NCI-H2081 (cell line): Measurements from ENCODE around the gene C1RL.

Source experiments
- DNase-seq, 2 experiments: peaks; one replicate each; lab custom pipeline; 2025; lab: John Stamatoyannopoulos, UW

The C1RL gene

DNA sequence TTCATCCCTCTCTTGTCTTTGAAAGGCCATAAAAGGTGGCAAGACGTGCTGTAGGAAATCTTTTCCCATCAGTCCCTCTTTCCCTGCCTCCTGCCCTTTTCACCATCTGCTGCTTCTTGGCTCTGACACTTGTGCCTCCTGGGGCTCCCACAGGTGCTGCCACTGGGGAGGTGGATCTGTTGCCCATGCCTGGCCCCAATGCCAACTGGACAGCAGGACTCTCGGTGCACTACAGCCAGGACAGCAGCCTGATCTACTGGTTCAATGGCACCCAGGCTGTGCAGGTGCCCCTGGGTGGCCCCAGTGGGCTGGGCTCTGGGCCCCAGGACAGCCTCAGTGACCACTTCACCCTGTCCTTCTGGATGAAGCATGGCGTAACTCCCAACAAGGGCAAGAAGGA is 27.7 kb upstream of the C1RL start:
- no peak for DNase-seq

DNA sequence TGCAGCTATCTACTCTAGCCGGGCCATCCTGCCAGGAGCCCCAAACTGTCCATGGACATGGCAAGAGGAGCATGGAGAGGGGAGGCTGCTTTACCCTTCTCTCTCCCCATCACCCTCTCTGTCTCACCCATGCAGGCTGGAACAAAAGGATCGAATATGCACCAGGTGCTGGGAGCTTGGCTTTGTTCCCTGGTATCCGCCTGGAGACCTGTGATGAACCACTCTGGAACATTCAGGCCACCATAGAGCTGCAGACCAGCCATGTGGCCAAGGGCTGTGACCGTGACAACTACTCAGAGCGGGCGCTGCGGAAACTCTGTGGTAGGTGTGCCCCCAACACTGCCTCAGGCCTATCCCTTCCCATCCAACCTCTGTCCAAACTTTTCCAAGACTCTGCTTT is 27.1 kb upstream of the C1RL start:
- no peak for DNase-seq

DNA sequence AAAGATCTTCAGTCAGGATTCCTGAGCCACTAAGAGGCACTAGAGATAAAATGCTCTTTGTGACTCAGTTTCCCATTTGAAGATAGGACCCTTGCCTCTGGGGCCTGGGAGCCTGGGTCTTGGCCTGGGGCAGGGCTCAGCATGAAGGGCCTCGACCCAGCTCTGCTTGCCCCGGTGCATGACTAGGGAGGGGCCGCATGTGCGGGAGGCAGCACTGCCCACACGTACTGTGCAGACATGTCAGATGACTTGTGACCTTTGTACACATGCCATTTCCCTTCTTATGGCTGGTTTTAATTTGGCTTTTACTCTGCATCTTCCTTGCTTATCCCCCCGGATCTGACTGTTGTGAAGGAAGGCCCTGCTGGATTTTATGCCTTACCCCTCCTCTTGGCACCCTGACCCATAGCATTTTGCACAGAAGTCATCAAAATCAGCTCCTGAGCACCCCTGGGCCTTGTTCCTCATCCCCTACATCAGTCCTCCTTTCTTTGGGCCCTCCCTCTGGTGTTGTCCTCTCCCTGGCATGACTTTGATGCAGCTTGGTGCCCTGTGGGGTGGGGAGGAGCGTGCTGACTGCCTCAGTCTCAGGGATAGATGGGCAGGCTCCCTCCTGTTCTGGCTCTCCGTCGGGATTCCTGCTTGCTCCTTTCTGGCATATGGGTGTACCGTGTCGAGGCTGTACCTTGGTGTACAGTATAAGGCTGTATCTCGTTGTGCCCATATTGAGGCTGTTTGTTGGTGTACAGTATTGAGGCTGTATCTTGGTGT is 25.6 kb upstream of the C1RL start:
- DNase-seq: no peak

- no peak for DNase-seq
These were observed 22.5 kb upstream of the C1RL start for GRCh38 chr12:7131502-7131866.

GRCh38 chr12:7130701-7131501 is 21.9 kb upstream of the C1RL start:
- DNase-seq: peak; percentile 11 to 60

GRCh38 chr12:7129872-7130691 is 21.1 kb upstream of the C1RL start, which contains the start of gene CLSTN3:
Gene CLSTN3, plus strand, starts transcription at chr12:7130371. Its CDS starts 278 bp downstream, at chr12:7130649.
- DNase-seq: peak; percentile 78 to 81

DNA sequence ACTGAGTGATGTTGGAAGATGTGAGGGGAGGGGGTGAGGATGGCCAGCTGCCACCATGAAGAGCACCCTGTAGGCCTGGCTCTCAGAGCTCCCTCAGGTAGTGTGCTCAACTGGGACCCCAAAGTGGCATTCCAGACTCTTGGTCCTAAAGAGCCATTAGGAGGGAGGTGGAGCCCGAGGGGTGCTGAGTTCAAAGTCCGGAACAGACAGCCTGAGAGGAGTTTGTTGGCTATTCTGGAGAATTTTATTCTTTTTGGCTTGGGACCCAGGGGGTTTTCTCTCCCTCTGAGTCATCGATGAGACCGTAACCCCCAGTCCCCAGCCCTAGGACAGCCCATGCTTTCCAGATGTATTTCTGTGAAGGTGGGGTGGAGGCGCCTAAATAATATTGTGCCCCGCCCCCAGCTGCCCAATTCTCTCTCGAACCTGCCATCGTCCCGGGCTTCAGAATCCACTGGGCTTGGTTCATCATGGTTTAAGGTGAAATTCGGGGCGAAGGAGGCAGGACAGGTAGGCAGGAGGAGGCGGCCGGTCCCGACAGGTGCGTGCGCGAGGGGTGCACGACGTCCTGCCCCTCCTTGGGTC is 20.4 kb upstream of the C1RL start:
- no peak for DNase-seq

GRCh38 chr12:7128681-7129286 is 19.8 kb upstream of the C1RL start, which contains the start of gene RBP5:
Gene RBP5, minus strand, starts transcription at chr12:7128889. Its CDS starts 114 bp downstream, at chr12:7128775.
- no peak for DNase-seq

DNA sequence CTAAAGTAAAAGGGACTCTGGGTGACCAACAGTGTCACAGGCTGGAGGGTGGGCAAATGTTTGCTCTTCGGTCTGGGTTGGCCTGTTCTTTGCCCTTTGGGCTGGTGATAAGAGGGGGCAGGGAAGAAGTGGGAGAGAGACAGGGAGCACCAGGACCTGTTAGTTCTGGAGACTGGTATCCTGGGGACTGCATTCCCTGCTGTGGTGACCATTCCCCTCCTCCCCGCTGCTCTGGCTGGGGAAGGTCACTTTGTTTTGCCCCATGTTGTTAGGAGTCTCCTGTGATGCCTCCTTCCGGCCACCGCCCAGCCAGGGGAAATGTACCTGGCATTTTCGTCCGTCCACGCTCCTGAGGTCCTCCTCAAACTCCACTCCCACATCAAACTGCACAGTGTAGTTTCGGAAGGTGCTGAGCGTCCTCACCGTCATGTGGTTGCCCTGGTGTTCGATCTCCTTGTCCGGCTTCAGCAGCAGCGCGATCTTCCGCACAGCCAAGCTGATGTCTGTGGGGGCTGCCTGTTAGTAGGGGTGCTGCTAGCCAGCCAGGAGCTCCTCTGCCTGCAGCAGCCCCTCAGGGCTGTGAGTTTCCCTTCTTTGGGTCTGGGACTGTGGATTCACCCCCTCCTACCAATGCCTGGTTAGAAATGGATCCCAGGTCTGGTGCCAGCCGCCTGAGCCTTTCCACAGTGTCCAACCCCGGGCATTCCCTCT is 19.1 kb upstream of the C1RL start:
- no peak for DNase-seq

GRCh38 chr12:7125632-7126227 is 16.7 kb upstream of the C1RL start:
- no peak for DNase-seq

DNA sequence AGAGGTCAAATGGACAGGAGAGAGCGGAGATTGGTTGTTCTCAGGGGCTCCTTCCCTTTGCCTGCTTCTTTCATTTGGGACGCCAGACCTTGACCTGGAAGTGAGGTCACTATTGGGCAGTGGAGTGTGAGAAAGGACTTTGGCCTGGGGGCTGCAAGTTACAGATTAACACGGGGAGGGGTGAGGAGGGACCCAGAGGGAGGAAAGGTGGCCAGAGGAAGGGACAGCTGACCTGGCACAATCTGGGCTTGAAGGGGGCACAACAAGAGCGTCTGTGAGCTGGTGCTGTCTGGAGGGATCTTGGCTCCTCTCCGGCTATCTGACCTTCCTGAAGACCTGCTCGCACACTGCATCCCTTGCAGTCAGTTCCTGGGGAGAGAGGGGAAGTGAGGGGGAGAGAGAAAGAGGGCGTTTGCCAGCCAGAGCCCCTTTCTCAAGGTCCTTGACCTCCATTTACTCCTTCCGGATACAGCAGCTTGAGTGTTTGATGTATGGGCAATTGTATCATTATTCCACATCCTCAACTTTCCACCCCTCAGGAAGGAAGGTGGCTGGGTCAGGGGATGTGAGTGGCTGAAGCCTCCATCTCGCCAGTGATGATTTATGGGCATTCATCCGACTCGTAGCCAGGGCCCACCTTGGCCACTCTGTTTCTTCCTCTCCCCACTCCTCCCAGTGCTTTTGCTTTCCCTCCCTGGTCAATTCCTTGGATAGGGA is 14.9 kb upstream of the C1RL start:
- no peak for DNase-seq

GRCh38 chr12:7122811-7123769 is 14.1 kb upstream of the C1RL start:
- DNase-seq: no peak

GRCh38 chr12:7121324-7121723 is 12.3 kb upstream of the C1RL start:
- DNase-seq: no peak

DNA sequence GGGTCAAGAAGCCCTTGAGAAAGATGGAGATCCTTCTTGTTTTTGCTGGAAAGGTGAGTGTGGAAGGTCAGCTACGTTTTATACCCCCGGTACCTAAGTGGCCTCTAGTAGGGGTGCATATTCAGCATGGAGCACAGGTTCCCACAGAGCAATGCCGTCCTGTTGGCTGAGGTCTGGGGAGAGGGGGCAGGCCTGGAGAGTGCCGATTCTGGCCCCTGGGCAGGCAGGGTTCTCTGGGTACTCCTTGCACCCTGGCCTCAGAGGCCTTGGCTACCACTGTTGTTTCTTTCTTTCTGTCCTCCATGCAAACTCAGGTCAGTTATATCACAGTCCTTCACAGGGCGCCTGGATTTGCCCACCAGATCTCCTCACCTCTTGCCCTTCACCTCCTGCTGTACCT is 11.2 kb upstream of the C1RL start:
- no peak for DNase-seq

- no peak for DNase-seq
These were observed 9.9 kb upstream of the C1RL start for GRCh38 chr12:7118881-7119280.

GRCh38 chr12:7117670-7118069 is 8.7 kb upstream of the C1RL start:
- no peak for DNase-seq

- DNase-seq: no peak
These were observed 7.9 kb upstream of the C1RL start for GRCh38 chr12:7116916-7117315.

GRCh38 chr12:7116196-7116595 is 7.2 kb upstream of the C1RL start:
- DNase-seq: no peak

DNA sequence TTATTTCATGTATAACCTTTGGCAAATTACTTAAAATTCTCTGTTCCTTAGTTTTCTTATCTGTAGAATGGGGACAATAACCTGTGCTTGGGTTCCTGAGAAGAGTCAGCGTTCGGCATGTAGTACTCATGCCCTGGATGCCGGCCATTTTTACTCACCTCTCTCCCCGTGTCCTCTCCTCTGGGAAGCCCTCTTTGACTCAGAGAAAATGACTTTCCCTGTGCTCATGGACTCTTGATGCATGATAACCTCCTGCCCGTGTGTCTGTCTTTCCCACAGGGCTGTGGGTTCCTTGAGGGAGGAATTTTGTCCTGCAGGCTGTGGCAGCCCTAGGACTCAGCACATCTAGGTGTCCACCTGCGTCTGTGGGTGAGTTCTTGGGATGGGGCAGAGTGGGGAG is 5.8 kb upstream of the C1RL start:
- DNase-seq: no peak
